Measurements from ENCODE around the gene NR6A1.

- no peak for TF ChIP-seq CTCF (IDR thresholded peaks at IDR 0.05; ENCODE audit: poor library complexity, severe bottlenecking)
- no peak for TF ChIP-seq TAF1 (IDR thresholded peaks at IDR 0.05; ENCODE audit: low read depth)
- no peak for TF ChIP-seq EP300 (conservative IDR thresholded peaks at IDR 0.05; ENCODE audit: poor library complexity, severe bottlenecking)
- TF ChIP-seq POLR2AphosphoS5 (IDR thresholded peaks at IDR 0.05): no peak
- TF ChIP-seq EZH2 (IDR thresholded peaks at IDR 0.05; ENCODE audit: borderline replicate concordance, insufficient read depth, low read length, poor library complexity, severe bottlenecking): no peak
- no peak for TF ChIP-seq REST (IDR thresholded peaks at IDR 0.05; ENCODE audit: borderline replicate concordance)
- no peak for TF ChIP-seq MXI1 (conservative IDR thresholded peaks at IDR 0.05; ENCODE audit: poor library complexity, severe bottlenecking)
Measured at GRCh38 chr9:124506433-124506832, 264.7 kb downstream of the NR6A1 start.
